ENCODE data around the gene RHOBTB3. TPM values are rescaled to one million over a fixed set of nuclear protein-coding genes. Genes with fewer than 3 reads are reported as not detected.

The RHOBTB3 gene, protein sequence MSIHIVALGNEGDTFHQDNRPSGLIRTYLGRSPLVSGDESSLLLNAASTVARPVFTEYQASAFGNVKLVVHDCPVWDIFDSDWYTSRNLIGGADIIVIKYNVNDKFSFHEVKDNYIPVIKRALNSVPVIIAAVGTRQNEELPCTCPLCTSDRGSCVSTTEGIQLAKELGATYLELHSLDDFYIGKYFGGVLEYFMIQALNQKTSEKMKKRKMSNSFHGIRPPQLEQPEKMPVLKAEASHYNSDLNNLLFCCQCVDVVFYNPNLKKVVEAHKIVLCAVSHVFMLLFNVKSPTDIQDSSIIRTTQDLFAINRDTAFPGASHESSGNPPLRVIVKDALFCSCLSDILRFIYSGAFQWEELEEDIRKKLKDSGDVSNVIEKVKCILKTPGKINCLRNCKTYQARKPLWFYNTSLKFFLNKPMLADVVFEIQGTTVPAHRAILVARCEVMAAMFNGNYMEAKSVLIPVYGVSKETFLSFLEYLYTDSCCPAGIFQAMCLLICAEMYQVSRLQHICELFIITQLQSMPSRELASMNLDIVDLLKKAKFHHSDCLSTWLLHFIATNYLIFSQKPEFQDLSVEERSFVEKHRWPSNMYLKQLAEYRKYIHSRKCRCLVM
- total RNA-seq: 10 to 100 TPM; 31.0 to 74.2 (median 46.3) TPM

DNA sequence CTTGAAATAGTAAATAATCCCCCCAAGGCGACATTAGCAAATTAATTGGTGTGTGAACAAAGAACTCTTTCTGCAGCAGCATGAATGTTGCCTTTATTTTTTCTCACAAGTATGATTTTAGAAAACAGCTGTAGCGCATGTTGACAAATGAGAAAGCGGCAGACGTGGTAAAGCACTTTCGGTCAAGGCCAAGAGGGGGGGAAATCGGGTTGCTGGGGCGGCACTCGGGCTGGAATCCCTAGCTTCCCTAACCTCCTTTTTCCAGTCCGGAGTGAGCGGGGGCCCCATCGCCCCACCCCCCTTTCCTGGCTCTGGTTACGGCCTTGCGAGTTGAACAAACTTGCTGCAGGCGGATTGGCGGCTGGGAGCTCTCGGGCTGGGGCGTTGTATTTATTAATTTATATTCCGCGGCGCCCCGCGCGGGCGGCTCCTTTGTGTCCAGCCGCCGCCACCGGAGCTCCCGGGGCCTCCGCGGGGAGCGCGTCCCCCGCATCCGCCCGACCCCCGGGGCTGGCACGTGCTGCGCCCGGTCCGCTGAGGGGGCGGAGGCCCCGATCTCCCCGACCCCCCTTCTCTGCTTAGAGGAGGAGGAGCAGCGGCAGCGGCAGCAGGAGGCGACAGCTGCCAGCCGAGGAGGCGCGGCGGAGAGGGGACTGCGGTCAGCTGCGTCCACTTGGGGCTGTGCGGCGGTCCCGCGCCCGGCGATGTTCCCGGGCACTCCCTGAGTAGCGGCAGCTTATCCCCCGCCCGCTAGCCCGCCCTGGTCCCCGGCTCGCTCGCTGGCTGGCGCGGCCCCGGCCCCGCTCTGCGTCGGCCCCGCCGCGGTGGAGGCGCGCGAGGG is at the start of gene RHOBTB3:
RHOBTB3 (plus strand) TSS at position 607 of the 841 bp plus-strand sequence. CDS start 347 bp downstream, outside the sequence.
- peak; percentile 93 to 95 for DNase-seq (ENCODE audit: low spot score in 2 of 2)
- 3% methylated on average over 10 of the region's 78 CpGs for WGBS
- peak within 1 kb of the TSS; percentile 96 for H3K4me3 ChIP-seq
- no peaks in the 10 kb centered on the region for H3K36me3 ChIP-seq
- H3K27me3 ChIP-seq: no peaks in the 10 kb centered on the region
- H3K9me3 ChIP-seq: no peaks in the 10 kb centered on the region
- H3K27ac ChIP-seq: peak within 1 kb of the TSS; percentile 94
- TF ChIP-seq POLR2AphosphoS5 (IDR thresholded peaks at IDR 0.05) (no peak), EP300 (IDR thresholded peaks at IDR 0.05) (no peak), POLR2A (IDR thresholded peaks at IDR 0.05) (peak in 1 of 2 donors; percentile 43)
- TF ChIP-seq, protein P1, sequence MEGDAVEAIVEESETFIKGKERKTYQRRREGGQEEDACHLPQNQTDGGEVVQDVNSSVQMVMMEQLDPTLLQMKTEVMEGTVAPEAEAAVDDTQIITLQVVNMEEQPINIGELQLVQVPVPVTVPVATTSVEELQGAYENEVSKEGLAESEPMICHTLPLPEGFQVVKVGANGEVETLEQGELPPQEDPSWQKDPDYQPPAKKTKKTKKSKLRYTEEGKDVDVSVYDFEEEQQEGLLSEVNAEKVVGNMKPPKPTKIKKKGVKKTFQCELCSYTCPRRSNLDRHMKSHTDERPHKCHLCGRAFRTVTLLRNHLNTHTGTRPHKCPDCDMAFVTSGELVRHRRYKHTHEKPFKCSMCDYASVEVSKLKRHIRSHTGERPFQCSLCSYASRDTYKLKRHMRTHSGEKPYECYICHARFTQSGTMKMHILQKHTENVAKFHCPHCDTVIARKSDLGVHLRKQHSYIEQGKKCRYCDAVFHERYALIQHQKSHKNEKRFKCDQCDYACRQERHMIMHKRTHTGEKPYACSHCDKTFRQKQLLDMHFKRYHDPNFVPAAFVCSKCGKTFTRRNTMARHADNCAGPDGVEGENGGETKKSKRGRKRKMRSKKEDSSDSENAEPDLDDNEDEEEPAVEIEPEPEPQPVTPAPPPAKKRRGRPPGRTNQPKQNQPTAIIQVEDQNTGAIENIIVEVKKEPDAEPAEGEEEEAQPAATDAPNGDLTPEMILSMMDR (IDR thresholded peaks at IDR 0.05): no peak
- H3K4me1 ChIP-seq: peaks cover 47% of the 10 kb centered on the region

DNA sequence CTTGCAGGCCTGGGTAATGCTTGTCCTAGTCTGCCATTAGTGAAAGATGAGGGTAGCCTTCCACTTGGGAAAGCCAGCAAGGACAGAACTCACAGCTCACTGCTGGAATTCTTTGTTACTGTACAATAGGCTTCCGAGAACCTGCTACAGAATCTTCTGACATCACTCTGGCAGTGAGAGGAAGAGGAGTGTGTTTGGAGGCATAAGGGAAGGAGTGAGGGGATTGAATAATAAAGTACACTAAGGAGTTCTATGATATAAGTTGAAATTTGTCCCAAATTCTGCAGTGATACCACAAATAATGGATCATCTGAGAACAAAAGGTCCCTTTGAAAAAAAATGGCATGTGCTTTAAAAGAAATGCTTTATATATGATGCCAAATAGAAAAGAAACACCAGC is 48.2 kb upstream of the RHOBTB3 start, which contains the start of gene SPATA9:
SPATA9 (minus strand) TSS at position 101 of the 400 bp plus-strand sequence. CDS start 137 bp downstream, outside the sequence.
- no peak for DNase-seq (ENCODE audit: low spot score in 2 of 2)
- WGBS: 94% methylated on average over 1 of the region's 1 CpG
- TF ChIP-seq POLR2A (IDR thresholded peaks at IDR 0.05) (no peak), EP300 (IDR thresholded peaks at IDR 0.05) (no peak), POLR2AphosphoS5 (IDR thresholded peaks at IDR 0.05) (no peak)
- TF ChIP-seq, protein P1 (IDR thresholded peaks at IDR 0.05): no peak

GRCh38 chr5:95684361-95684760 is 46.8 kb upstream of the RHOBTB3 start:
- H3K9me3 ChIP-seq: no peaks in the 10 kb centered on the region
- H3K27ac ChIP-seq: no peak overlapping the region
- H3K4me3 ChIP-seq: no peak overlapping the region
- TF ChIP-seq POLR2AphosphoS5 (IDR thresholded peaks at IDR 0.05) (no peak), POLR2A (IDR thresholded peaks at IDR 0.05) (no peak), EP300 (IDR thresholded peaks at IDR 0.05) (no peak)
- TF ChIP-seq, protein P1 (IDR thresholded peaks at IDR 0.05): no peak
- 81% methylated on average over 2 of the region's 2 CpGs for WGBS
- H3K4me1 ChIP-seq: no peaks in the 10 kb centered on the region
- H3K27me3 ChIP-seq: no peaks in the 10 kb centered on the region
- no peak for DNase-seq (ENCODE audit: low spot score in 2 of 2)
- H3K36me3 ChIP-seq: no peaks in the 10 kb centered on the region

More for the DNA sequence above, 48.2 kb upstream of the RHOBTB3 start, which contains the start of gene SPATA9:
- Histone ChIP-seq H3K27me3 (no peaks in the 10 kb centered on the region), H3K4me3 (no peak within 1 kb of the TSS), H3K27ac (no peak within 1 kb of the TSS), H3K9me3 (no peaks in the 10 kb centered on the region), H3K4me1 (no peaks in the 10 kb centered on the region), H3K36me3 (no peaks in the 10 kb centered on the region)

DNA sequence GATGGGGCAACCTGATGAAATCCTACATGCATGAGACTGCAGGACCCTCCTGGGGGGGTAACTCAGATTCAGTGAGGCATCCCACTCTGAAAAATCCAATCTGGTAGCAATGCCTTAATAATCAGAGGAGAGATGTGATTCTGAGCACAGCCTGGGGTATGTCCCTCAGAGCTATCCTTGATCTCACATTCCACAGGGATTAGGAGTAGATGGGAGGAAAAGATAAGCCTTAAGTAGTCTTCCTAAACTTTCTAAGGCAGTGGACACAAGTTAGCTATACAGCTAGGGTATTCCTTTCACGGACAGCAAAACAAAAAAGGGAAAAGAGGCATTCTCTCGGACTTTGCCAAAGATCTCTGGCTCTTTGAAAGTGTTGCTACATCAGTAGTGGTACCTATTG is 44.5 kb upstream of the RHOBTB3 start:
- H3K9me3 ChIP-seq: no peaks in the 10 kb centered on the region
- H3K27ac ChIP-seq: no peak overlapping the region
- DNase-seq (ENCODE audit: low spot score in 2 of 2): no peak
- WGBS: 79% methylated on average over 2 of the region's 2 CpGs
- H3K4me1 ChIP-seq: no peaks in the 10 kb centered on the region
- no peak for TF ChIP-seq POLR2AphosphoS5 (IDR thresholded peaks at IDR 0.05)
- TF ChIP-seq, protein P1 (IDR thresholded peaks at IDR 0.05): no peak
- TF ChIP-seq EP300 (IDR thresholded peaks at IDR 0.05): no peak
- no peak for TF ChIP-seq POLR2A (IDR thresholded peaks at IDR 0.05)
- no peak overlapping the region for H3K4me3 ChIP-seq
- no peaks in the 10 kb centered on the region for H3K27me3 ChIP-seq
- no peaks in the 10 kb centered on the region for H3K36me3 ChIP-seq

Data from suprapubic skin (tissue), 4 donors.